Stimulated activated CD4-positive, alpha-beta T cell treated with anti-CD3 and anti-CD28 coated beads, TNF-alpha, amount 100 ng/mL, for 4 hours (primary cell): Measurements from ENCODE around the gene POGLUT2.

Experiments used
- DNase-seq, 3 experiments: peaks; one replicate each; pipeline ENCODE4 v3.0.0-alpha.2; 2020; ENCODE audit warnings: low read depth in 3 of 3

The POGLUT2 gene

GRCh38 chr13:102769679-102770078 lies 29.1 kb downstream of the POGLUT2 start:
- no peak for DNase-seq

GRCh38 chr13:102768909-102769308 lies 29.9 kb downstream of the POGLUT2 start:
- DNase-seq: no peak

- DNase-seq: no peak
Measured at GRCh38 chr13:102763741-102764140, 35.0 kb downstream of the POGLUT2 start.

GRCh38 chr13:102761071-102761470 lies 37.7 kb downstream of the POGLUT2 start:
- no peak for DNase-seq

- no peak for DNase-seq
Measured at GRCh38 chr13:102758842-102759241, 39.9 kb downstream of the POGLUT2 start.

- DNase-seq: no peak
Measured at GRCh38 chr13:102757006-102757405, 41.8 kb downstream of the POGLUT2 start.

GRCh38 chr13:102751886-102752285 lies 46.9 kb downstream of the POGLUT2 start:
- DNase-seq: no peak

GRCh38 chr13:102742506-102742905 lies 56.3 kb downstream of the POGLUT2 start:
- DNase-seq: no peak

GRCh38 chr13:102742101-102742500 lies 56.7 kb downstream of the POGLUT2 start:
- DNase-seq: no peak
